Endothelial cell of umbilical vein (primary cell): ENCODE data around the gene MAST1.

Experiments used
- EZH2 ChIP-seq: IDR thresholded peaks from 2 replicates; pipeline ENCODE4 v1.6.1; 2012; ENCODE audit warnings: borderline replicate concordance, low read depth, mild to moderate bottlenecking, moderate library complexity, low read length, inconsistent platforms; ENCODE audit not compliant: severe bottlenecking
- GATA2 ChIP-seq: IDR thresholded peaks from 2 replicates; pipeline ENCODE4 v1.7.0; 2011; ENCODE audit warnings: low read depth, mild to moderate bottlenecking, moderate library complexity, mixed read lengths, low read length; ENCODE audit not compliant: insufficient read length, insufficient read depth
- JUN ChIP-seq: IDR thresholded peaks from 2 replicates; pipeline ENCODE4 v1.6.1; 2011; ENCODE audit warnings: borderline replicate concordance, low read depth; ENCODE audit not compliant: insufficient read length, insufficient read depth
- MYC ChIP-seq: IDR thresholded peaks from one replicate; pipeline ENCODE4 v1.6.1; 2011; ENCODE audit warnings: mild to moderate bottlenecking, low read depth, low read length
- POLR2A ChIP-seq: IDR thresholded peaks from 2 replicates; pipeline ENCODE4 v1.6.1; 2012; ENCODE audit warnings: low read depth, mild to moderate bottlenecking, control low read depth, low read length
- POLR2AphosphoS5 ChIP-seq: IDR thresholded peaks from 2 replicates; pipeline ENCODE4 v1.6.1; 2012; ENCODE audit warnings: low read depth, mild to moderate bottlenecking, control low read depth, low read length, moderate library complexity; ENCODE audit not compliant: insufficient read depth
- TF ChIP-seq, protein P1 (sequence below), 2 donors: IDR thresholded peaks; 1 replicate in 1 of 2; 2 replicates in 1 of 2; pipeline ENCODE4 v1.5.1; 2011; ENCODE audit warnings: low read length in 2 of 2, mild to moderate bottlenecking in 2 of 2, moderate library complexity in 2 of 2, control low read depth in 1 of 2, inconsistent platforms in 1 of 2, low read depth in 1 of 2; ENCODE audit not compliant: insufficient read depth in 1 of 2; ENCODE audit errors: extremely low read depth in 1 of 2
- TF ChIP-seq, protein P2 (sequence below): IDR thresholded peaks from 2 replicates; pipeline ENCODE4 v1.6.1; 2011; ENCODE audit not compliant: insufficient read depth, insufficient read length

DNA sequence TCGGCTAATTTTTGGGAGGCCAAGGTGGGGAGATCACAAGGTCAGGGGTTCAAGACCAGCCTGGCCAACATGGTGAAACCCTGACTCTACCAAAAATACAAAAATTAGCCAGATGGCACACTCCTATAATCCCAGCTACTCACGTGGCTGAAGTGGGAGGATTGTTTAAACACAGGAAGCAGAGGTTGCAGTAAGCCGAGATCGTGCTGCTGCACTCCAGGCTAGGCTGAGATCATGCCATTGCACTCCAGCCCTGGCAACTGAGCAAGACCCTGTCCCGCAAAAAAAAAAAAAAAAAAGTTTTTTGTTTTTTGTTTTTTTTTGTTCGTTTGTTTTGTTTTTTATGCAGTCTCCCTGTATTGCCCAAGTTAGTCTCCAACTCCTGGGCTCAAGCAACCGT lies 21.2 kb downstream of the MAST1 start:
- TF ChIP-seq, protein P1, sequence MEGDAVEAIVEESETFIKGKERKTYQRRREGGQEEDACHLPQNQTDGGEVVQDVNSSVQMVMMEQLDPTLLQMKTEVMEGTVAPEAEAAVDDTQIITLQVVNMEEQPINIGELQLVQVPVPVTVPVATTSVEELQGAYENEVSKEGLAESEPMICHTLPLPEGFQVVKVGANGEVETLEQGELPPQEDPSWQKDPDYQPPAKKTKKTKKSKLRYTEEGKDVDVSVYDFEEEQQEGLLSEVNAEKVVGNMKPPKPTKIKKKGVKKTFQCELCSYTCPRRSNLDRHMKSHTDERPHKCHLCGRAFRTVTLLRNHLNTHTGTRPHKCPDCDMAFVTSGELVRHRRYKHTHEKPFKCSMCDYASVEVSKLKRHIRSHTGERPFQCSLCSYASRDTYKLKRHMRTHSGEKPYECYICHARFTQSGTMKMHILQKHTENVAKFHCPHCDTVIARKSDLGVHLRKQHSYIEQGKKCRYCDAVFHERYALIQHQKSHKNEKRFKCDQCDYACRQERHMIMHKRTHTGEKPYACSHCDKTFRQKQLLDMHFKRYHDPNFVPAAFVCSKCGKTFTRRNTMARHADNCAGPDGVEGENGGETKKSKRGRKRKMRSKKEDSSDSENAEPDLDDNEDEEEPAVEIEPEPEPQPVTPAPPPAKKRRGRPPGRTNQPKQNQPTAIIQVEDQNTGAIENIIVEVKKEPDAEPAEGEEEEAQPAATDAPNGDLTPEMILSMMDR (IDR thresholded peaks at IDR 0.05; ENCODE audit: extremely low read depth in 1 of 2, insufficient read depth in 1 of 2, low read depth in 1 of 2, low read length in 2 of 2), result no peak
- TF ChIP-seq EZH2 (no peak), POLR2A (no peak), POLR2AphosphoS5 (no peak), JUN (no peak), MYC (no peak), GATA2 (no peak)
- TF ChIP-seq, protein P2, sequence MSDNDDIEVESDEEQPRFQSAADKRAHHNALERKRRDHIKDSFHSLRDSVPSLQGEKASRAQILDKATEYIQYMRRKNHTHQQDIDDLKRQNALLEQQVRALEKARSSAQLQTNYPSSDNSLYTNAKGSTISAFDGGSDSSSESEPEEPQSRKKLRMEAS, result no peak
